Uterus (tissue), 4 donors: ENCODE measurements around the gene IGF2R. TPM values are rescaled to one million over a fixed set of nuclear protein-coding genes. Genes with fewer than 3 reads are reported as not detected.

ENCODE experiments used
- DNase-seq, 2 donors: peaks; one replicate each; pipeline ENCODE4 v3.0.0-alpha.2; 2019 to 2020
- H3K27ac ChIP-seq, 2 donors: fragments of 200-600 bp; sonication (generic); 1 replicate in 1 of 2; 2 replicates in 1 of 2; pipeline ENCODE4 v1.5.1; 2016 to 2018
- H3K27me3 ChIP-seq, 2 donors: fragments of 200-600 bp; sonication (generic); one replicate each; pipeline ENCODE4 v1.5.1; 2018 to 2019; ENCODE audit warnings: control low read depth in 1 of 2
- H3K36me3 ChIP-seq, 2 donors: fragments of 200-600 bp; sonication (generic); one replicate each; pipeline ENCODE4 v1.5.1; 2019; ENCODE audit warnings: control low read depth in 1 of 2
- H3K4me1 ChIP-seq, 2 donors: fragments of 200-600 bp; sonication (generic); one replicate each; pipeline ENCODE4 v1.5.1; 2018 to 2019; ENCODE audit warnings: control low read depth in 1 of 2
- H3K4me3 ChIP-seq, 2 donors: fragments of 200-600 bp; sonication (generic); 1 replicate in 1 of 2; 2 replicates in 1 of 2; pipeline ENCODE4 v1.5.1; 2018 to 2019; ENCODE audit warnings: mild to moderate bottlenecking in 1 of 2
- H3K9me3 ChIP-seq, 2 donors: fragments of 200-600 bp; sonication (generic); one replicate each; pipeline ENCODE4 v1.5.1; 2019; ENCODE audit warnings: control low read depth in 1 of 2
- POLR2A ChIP-seq, 2 donors: fragments of 450-650 bp; IDR thresholded peaks; one replicate each; pipeline ENCODE4 v1.6.1; 2016; ENCODE audit warnings: antibody characterized with exemption in 2 of 2, mild to moderate bottlenecking in 1 of 2, moderate library complexity in 1 of 2
- intact Hi-C: fragments of 100-400 bp; cut with DNase I; formaldehyde crosslinking; loops from one replicate; pipeline ENCODE4 v1.15.1; 2023; ENCODE audit warnings: low total_unique reads
- total RNA-seq, 4 donors: library from RNA; depleted of rRNA in 3 of 4; stranded (reverse); fragments of >200 nt in 3 of 4; gene quantifications; one replicate each; pipeline versions ENCODE4 v1.1.0 to v1.2.4, GENCODE V29; 2014 to 2023
- TF ChIP-seq, protein P1 (sequence below), 4 experiments: fragments of 200-600 bp in 2 of 4; fragments of 450-650 bp in 2 of 4; sonication (generic) in 2 of 4; IDR thresholded peaks; one replicate each; pipeline ENCODE4 v1.5.1; 2016 to 2019; ENCODE audit warnings: antibody characterized with exemption in 4 of 4, mild to moderate bottlenecking in 2 of 4, moderate library complexity in 1 of 4
- donor health status: DM: yes; HTN: yes; CAD: no.

The IGF2R gene
- total RNA-seq, 4 donors from 2014 or later = 36.5 to 91.7 (median 61.7) TPM

DNA sequence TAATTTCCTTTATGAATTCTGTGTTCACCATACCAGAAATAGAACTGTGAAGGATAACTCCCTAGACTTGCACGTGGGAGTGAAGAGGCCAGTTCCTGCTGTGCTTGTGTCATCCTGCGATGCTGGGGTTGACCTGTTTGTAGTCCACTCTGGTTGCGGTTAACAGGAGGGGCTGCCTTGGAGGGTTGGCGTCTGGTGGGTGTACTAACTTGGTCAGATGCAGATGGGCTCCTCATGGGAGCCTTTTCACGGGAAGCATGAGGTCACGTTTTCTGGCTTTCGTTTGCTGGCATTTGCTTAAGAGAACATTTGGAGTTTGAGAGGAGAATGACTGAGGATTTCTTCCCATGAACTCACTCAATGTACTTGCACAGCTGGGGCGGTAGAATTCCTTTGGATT, 41.2 kb downstream of the IGF2R start:
- no peaks in the 10 kb centered on the region for H3K36me3 ChIP-seq
- peak; percentile 60 to 71 for DNase-seq
- TF ChIP-seq, protein P1, sequence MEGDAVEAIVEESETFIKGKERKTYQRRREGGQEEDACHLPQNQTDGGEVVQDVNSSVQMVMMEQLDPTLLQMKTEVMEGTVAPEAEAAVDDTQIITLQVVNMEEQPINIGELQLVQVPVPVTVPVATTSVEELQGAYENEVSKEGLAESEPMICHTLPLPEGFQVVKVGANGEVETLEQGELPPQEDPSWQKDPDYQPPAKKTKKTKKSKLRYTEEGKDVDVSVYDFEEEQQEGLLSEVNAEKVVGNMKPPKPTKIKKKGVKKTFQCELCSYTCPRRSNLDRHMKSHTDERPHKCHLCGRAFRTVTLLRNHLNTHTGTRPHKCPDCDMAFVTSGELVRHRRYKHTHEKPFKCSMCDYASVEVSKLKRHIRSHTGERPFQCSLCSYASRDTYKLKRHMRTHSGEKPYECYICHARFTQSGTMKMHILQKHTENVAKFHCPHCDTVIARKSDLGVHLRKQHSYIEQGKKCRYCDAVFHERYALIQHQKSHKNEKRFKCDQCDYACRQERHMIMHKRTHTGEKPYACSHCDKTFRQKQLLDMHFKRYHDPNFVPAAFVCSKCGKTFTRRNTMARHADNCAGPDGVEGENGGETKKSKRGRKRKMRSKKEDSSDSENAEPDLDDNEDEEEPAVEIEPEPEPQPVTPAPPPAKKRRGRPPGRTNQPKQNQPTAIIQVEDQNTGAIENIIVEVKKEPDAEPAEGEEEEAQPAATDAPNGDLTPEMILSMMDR (IDR thresholded peaks at IDR 0.05) = no peak
- TF ChIP-seq POLR2A (IDR thresholded peaks at IDR 0.05) = no peak
- H3K4me1 ChIP-seq = no peaks in the 10 kb centered on the region
- no peak overlapping the region for H3K4me3 ChIP-seq
- intact Hi-C loops = no loop called here
- H3K27me3 ChIP-seq = no peaks in the 10 kb centered on the region
- peak overlapping the region; percentile 35 to 45 for H3K27ac ChIP-seq
- H3K9me3 ChIP-seq = no peaks in the 10 kb centered on the region

DNA sequence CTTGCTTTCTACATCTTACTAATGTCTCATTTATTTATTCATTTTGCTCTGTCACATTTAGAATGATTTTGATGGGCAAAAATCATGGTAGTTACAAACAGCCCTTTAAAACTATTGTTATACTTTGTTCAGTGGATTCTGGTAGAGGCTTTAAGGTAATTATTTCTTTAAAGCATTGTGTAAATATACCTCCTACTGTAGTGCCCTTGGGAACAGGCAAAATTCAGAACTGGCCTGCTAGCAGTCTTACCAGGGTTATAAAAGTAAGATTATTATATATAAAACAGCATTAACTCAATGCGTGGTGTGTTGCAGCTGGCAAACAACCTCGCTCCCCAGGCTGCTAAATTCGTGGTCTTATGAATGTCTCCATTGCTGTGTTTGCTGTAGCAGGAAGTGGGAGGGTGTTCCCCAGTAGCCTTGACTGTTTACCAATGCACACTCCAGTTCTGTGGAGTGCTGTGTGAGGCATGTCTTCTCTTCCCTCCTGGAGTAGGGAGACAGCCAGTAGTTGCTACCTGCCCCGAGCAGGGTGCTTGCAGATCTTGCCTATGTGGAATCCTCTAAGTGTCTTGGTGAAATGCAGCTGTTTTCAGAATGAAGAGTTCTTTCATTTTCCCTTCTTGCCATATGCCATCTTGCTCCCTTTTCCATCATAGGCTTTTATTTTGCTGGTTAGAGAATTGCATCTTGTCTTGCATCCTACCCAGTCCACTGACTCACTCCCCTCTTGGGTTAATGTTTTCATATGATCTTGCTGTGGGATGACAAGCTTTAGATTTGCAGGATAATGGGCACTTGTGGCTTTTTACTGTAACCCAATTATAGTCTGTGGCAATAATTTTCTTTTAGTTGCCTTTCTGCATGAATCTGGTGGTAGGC, 45.3 kb downstream of the IGF2R start:
- no peaks in the 10 kb centered on the region for H3K27me3 ChIP-seq
- no peaks in the 10 kb centered on the region for H3K4me1 ChIP-seq
- H3K9me3 ChIP-seq = no peaks in the 10 kb centered on the region
- TF ChIP-seq, protein P1 (IDR thresholded peaks at IDR 0.05) = no peak
- no peak for TF ChIP-seq POLR2A (IDR thresholded peaks at IDR 0.05)
- H3K27ac ChIP-seq = no peak overlapping the region
- no peak overlapping the region for H3K4me3 ChIP-seq
- no peak for DNase-seq
- no peaks in the 10 kb centered on the region for H3K36me3 ChIP-seq
- intact Hi-C loops = no loop called here

DNA sequence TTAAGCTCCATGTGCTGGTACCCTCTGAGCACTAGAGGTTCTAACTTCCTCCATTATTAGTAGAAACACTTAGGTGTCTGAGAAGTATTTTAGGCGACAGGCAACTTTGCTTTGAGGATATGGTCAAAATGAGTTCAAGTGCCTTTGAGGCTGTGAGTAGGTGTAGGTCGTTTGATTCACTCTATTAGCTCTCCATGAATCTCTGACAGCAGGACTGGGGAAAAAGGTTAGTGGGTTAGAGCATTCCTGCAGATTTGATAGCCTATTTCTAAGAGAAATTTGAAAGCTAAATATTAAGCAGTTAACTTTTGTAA, 45.9 kb downstream of the IGF2R start:
- no peaks in the 10 kb centered on the region for H3K4me1 ChIP-seq
- no peaks in the 10 kb centered on the region for H3K9me3 ChIP-seq
- H3K36me3 ChIP-seq = no peaks in the 10 kb centered on the region
- TF ChIP-seq, protein P1 (IDR thresholded peaks at IDR 0.05) = no peak
- no peak for TF ChIP-seq POLR2A (IDR thresholded peaks at IDR 0.05)
- H3K27me3 ChIP-seq = no peaks in the 10 kb centered on the region
- intact Hi-C loops = no loop called here
- no peak overlapping the region for H3K27ac ChIP-seq
- H3K4me3 ChIP-seq = no peak overlapping the region
- DNase-seq = no peak

DNA sequence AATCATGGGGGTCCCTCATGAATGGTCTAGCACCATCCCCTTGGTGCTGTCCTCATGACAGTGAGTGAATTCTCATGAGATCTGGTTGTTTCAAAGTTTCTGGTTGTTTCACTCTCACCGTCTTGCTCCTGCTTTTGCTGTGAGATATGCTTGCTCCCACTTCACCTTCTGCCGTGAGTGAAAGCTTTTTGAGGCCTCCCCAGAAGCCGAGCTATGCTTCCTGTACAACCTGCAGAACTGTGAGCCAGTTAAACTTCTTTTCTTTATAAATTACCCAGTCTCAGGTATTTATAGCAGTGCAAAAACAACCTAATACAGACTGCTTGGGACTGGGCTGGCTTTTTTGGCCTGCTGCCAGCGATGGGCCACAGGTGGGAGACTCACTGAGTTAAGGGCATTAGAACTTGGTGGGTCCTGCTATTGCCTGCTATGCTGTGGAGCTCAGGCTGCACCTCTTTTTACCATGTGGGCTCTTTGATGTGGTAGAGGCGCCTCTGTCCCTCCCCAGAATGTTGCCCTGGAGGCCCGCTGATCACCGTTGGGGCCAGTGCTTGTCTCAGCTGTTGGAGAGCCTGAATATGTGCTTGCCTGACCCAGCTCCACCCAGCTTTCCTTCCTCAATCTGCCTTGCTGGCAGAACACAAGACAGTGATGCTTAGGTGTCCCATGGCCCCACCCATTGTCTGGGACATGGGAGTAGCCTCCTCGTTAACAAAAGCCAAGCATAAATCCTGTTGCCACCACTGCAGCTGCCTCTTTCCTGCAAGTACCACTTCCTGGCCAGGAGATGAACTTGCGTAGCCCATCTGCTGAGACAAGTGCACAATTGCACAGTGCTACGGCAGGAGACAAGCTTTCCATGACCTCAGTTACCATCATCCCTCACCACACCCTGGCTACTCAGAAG, 47.1 kb downstream of the IGF2R start:
- Histone ChIP-seq H3K36me3 (no peaks in the 10 kb centered on the region), H3K4me1 (no peaks in the 10 kb centered on the region), H3K27me3 (no peaks in the 10 kb centered on the region), H3K9me3 (no peaks in the 10 kb centered on the region), H3K4me3 (no peak overlapping the region), H3K27ac (no peak overlapping the region)
- no peak for DNase-seq
- TF ChIP-seq POLR2A (IDR thresholded peaks at IDR 0.05) = no peak
- TF ChIP-seq, protein P1 (IDR thresholded peaks at IDR 0.05) = no peak
- intact Hi-C loops = no loop called here

DNA sequence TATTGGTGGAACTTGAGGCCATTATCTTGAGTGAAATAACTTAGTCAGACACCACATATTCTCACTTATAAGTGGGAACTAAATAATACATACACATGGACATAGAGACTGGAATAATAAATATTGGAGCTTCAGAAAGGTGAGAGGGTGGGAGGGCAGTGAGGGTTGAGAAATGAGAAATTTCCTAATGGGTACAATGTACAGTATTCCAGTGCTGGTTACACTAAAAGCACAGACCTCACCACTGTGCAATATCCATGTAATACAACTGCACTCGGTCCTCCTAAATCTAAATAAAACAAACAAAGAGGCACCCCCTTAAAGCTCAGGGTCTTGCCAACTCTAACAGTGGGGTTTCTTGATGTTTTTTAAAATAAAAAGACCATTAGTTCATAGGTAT, 53.2 kb downstream of the IGF2R start:
- Histone ChIP-seq H3K9me3 (no peaks in the 10 kb centered on the region), H3K27me3 (no peaks in the 10 kb centered on the region), H3K4me1 (no peaks in the 10 kb centered on the region), H3K4me3 (no peak overlapping the region), H3K36me3 (no peaks in the 10 kb centered on the region), H3K27ac (no peak overlapping the region)
- intact Hi-C loops = no loop called here
- no peak for DNase-seq
- TF ChIP-seq, protein P1 (IDR thresholded peaks at IDR 0.05) = no peak
